A549 (cell line): ENCODE results near the gene SCARF1. TPM values are rescaled to one million over a fixed set of nuclear protein-coding genes. Genes with fewer than 3 reads are reported as not detected.
"Not testable (repeated sequence)": the region's sequence is repeated elsewhere in the genome, so short reads cannot be mapped to it uniquely, and the experiment has no call there.

ENCODE experiments used
- ATAC-seq, 2 experiments: fragments of 200-7000 bp in 1 of 2; fragments of >200 bp in 1 of 2; cut with Nextera tagmentation in 1 of 2; cut with Tn5 transposase in 1 of 2; 3 replicates each; pipeline versions ENCODE4 v1.8.0 to v1.9.1; 2018 to 2020; ENCODE audit warnings: mild to moderate bottlenecking in 1 of 2, moderate library complexity in 1 of 2
- CTCF ChIA-PET: fragments of 300-600 bp; sonication (Branson Sonifier 250); formaldehyde crosslinking; extraction: SDS; loops from one replicate; lab custom pipeline; 2021; ENCODE audit warnings: antibody characterized with exemption, inconsistent platforms; lab: Yijun Ruan, JAX
- POLR2A ChIA-PET: fragments of 350-600 bp; formaldehyde crosslinking; extraction: SDS; loops from one replicate; lab custom pipeline; 2021; ENCODE audit warnings: antibody characterized with exemption, inconsistent platforms; lab: Yijun Ruan, JAX
- DNase-seq, 2 experiments: peaks; one replicate each; pipeline versions ENCODE4 v3.0.0 to v3.0.0-alpha.2; 2011 to 2016; ENCODE audit warnings: low read depth in 1 of 2, low spot score in 1 of 2
- FAIRE-seq: peaks from 2 replicates; lab custom pipeline; 2011; peaks lifted over from hg19 to GRCh38; lab: Jason Lieb, UNC
- H3K27ac ChIP-seq, 2 experiments: fragments of >200 bp; sonication (Bioruptor Twin); formaldehyde crosslinking; 3 replicates each; pipeline ENCODE4 v1.5.1; 2016 to 2017
- H3K4me1 ChIP-seq: fragments of >200 bp; sonication (Bioruptor Twin); formaldehyde crosslinking; 3 replicates; pipeline ENCODE4 v1.6.1; 2016
- H3K4me2 ChIP-seq: fragments of >200 bp; sonication (Bioruptor Twin); formaldehyde crosslinking; 3 replicates; pipeline ENCODE4 v1.6.1; 2016
- H3K4me3 ChIP-seq: fragments of >200 bp; sonication (Bioruptor Twin); formaldehyde crosslinking; 3 replicates; pipeline ENCODE4 v1.5.1; 2016
- H3K9me3 ChIP-seq: fragments of >200 bp; sonication (Bioruptor Twin); formaldehyde crosslinking; 3 replicates; pipeline ENCODE4 v1.6.1; 2016
- BCL3 ChIP-seq: fragments of >200 bp; sonication (Bioruptor Twin); formaldehyde crosslinking; IDR thresholded peaks from 3 replicates; pipeline ENCODE4 v1.6.1; 2016
- BHLHE40 ChIP-seq: IDR thresholded peaks from 2 replicates; pipeline ENCODE4 v1.6.1; 2012; ENCODE audit warnings: low read depth, low read length, inconsistent platforms
- CEBPB ChIP-seq, 2 experiments: fragments of >200 bp in 1 of 2; sonication (Bioruptor Twin) in 1 of 2; formaldehyde crosslinking in 1 of 2; IDR thresholded peaks; 2 replicates each; pipeline ENCODE4 v1.6.1; 2012 to 2016
- CHD4 ChIP-seq: fragments of 200-600 bp; sonication (generic); IDR thresholded peaks from 2 replicates; pipeline ENCODE4 v1.6.1; 2016; ENCODE audit warnings: antibody characterized with exemption, mild to moderate bottlenecking, borderline replicate concordance
- EHMT2 ChIP-seq: fragments of 200-600 bp; sonication (generic); IDR thresholded peaks from 2 replicates; pipeline ENCODE4 v1.6.1; 2016; ENCODE audit warnings: antibody characterized with exemption, low read depth, mild to moderate bottlenecking, moderate library complexity
- FOSB ChIP-seq: fragments of 250-450 bp; sonication (Bioruptor Pico); IDR thresholded peaks from 2 replicates; pipeline ENCODE4 v1.5.0; 2020; ENCODE audit warnings: mild to moderate bottlenecking, moderate library complexity
- FOSL2 ChIP-seq, 2 experiments: fragments of 450-650 bp in 1 of 2; fragments of >200 bp in 1 of 2; sonication (Bioruptor Twin) in 1 of 2; formaldehyde crosslinking; IDR thresholded peaks; 2 replicates each; pipeline versions ENCODE4 v1.5.0 to v1.6.1; 2016 to 2020; ENCODE audit warnings: mild to moderate bottlenecking in 1 of 2, moderate library complexity in 1 of 2
- FOXS1 ChIP-seq: fragments of 250-450 bp; sonication (Bioruptor Pico); IDR thresholded peaks from 2 replicates; pipeline ENCODE4 v1.5.0; 2020; ENCODE audit warnings: mild to moderate bottlenecking, moderate library complexity
- GATA3 ChIP-seq: IDR thresholded peaks from 2 replicates; pipeline ENCODE4 v1.6.1; 2012; ENCODE audit warnings: borderline replicate concordance
- HDAC2 ChIP-seq: fragments of 200-600 bp; sonication (generic); IDR thresholded peaks from 2 replicates; pipeline ENCODE4 v1.6.1; 2016
- HES2 ChIP-seq: fragments of >200 bp; sonication (Bioruptor Twin); formaldehyde crosslinking; IDR thresholded peaks from 2 replicates; pipeline ENCODE4 v1.6.1; 2016
- HOXA7 ChIP-seq: fragments of 250-450 bp; sonication (Bioruptor Pico); IDR thresholded peaks from 2 replicates; pipeline ENCODE4 v1.5.0; 2020; ENCODE audit warnings: mild to moderate bottlenecking, moderate library complexity
- KDM1A ChIP-seq: fragments of 200-600 bp; sonication (generic); IDR thresholded peaks from 2 replicates; pipeline ENCODE4 v1.6.1; 2016; ENCODE audit warnings: low read depth, mild to moderate bottlenecking
- MAFK ChIP-seq: fragments of 450-650 bp; IDR thresholded peaks from 2 replicates; pipeline ENCODE4 v1.6.1; 2014; ENCODE audit not compliant: partially characterized antibody
- MAX ChIP-seq: IDR thresholded peaks from 2 replicates; pipeline ENCODE4 v1.6.1; 2012
- NR3C1 ChIP-seq: fragments of >200 bp; sonication (Bioruptor Twin); formaldehyde crosslinking; IDR thresholded peaks from 3 replicates; pipeline ENCODE4 v1.6.1; 2017
- PBX3 ChIP-seq: IDR thresholded peaks from 2 replicates; pipeline ENCODE4 v1.6.1; 2012
- SMC3 ChIP-seq: fragments of >200 bp; sonication (Bioruptor Twin); formaldehyde crosslinking; IDR thresholded peaks from 3 replicates; pipeline ENCODE4 v1.6.1; 2018; ENCODE audit warnings: inconsistent platforms
- TFCP2L1 ChIP-seq: fragments of 250-450 bp; sonication (Bioruptor Pico); IDR thresholded peaks from 2 replicates; pipeline ENCODE4 v1.5.0; 2021; ENCODE audit warnings: mild to moderate bottlenecking
- ZC3H11A ChIP-seq: fragments of 450-650 bp; IDR thresholded peaks from 2 replicates; pipeline ENCODE4 v1.6.1; 2014; ENCODE audit warnings: antibody characterized with exemption, mild to moderate bottlenecking
- ZFP36 ChIP-seq: fragments of 450-650 bp; IDR thresholded peaks from 2 replicates; pipeline ENCODE4 v1.6.1; 2014; ENCODE audit warnings: borderline replicate concordance; ENCODE audit not compliant: partially characterized antibody
- ZNF302 ChIP-seq: fragments of 250-450 bp; sonication (Bioruptor Pico); IDR thresholded peaks from 2 replicates; pipeline ENCODE4 v1.9.0; 2021; ENCODE audit warnings: inconsistent platforms, mild to moderate bottlenecking, moderate library complexity
- whole genome bisulfite sequencing: methylation state at CpG from one replicate; pipeline ENCODE4 v1.1.6; 2017; ENCODE audit errors: missing lambda C conversion rate; 5-methylcytosine and 5-hydroxymethylcytosine counted together
- polyA plus RNA-seq, 4 experiments: library from polyadenylated mRNA; depleted of rRNA in 3 of 4; stranded (reverse); fragments of >200 nt; fragmentation: RNase III in 1 of 4; extraction: RNeasy Plus Mini Kit Qiagen cat#74134 plus additional on column Dnase treatment in 1 of 4; gene quantifications; 2 replicates in 3 of 4; 3 replicates in 1 of 4; pipeline ENCODE4 v1.2.3, GENCODE V29; 2011 to 2017

SCARF1 gene
- polyA plus RNA-seq, 2 of the 4 experiments (the other 2 are of a cell fraction), result 0.09 to 0.30 TPM

- 92% methylated on average over 14 of the region's 14 CpGs for WGBS
- H3K27ac ChIP-seq, result no peak overlapping the region
- TF ChIP-seq MAX (no peak), SMC3 (no peak), CHD4 (no peak), ZC3H11A (no peak), HOXA7 (CRISPR knock-in tag) (no peak), GATA3 (no peak), TFCP2L1 (CRISPR knock-in tag) (no peak)
- FAIRE-seq (no peak), DNase-seq (no peak), ATAC-seq (no peak)
- no peak overlapping the region for H3K4me2 ChIP-seq
- ChIA-PET POLR2A (no interaction called here), CTCF (interaction anchor here (2.0 to 11.7 kb wide), 3 partner anchors 13 to 80 kb away, joined by 4 to 204 read pairs (median 201); no protein-coding TSS in a partner anchor)
- no peaks in the 10 kb centered on the region for H3K9me3 ChIP-seq
- H3K4me1 ChIP-seq, result peaks cover 22% of the 10 kb centered on the region
- no peak overlapping the region for H3K4me3 ChIP-seq
Measured at GRCh38 chr17:1653735-1654134, 8.2 kb upstream of the SCARF1 start.

GRCh38 chr17:1652794-1653193 lies 7.3 kb upstream of the SCARF1 start:
- CTCF ChIA-PET, result interaction anchor here (1.0 to 11.7 kb wide), 9 partner anchors 9 to 287 kb away, joined by 3 to 204 read pairs (median 6); no protein-coding TSS in a partner anchor
- peak in 1 of 2 experiments; percentile 26; a peak in 1 of 4 replicates for TF ChIP-seq CEBPB (IDR thresholded peaks at IDR 0.05)
- TF ChIP-seq, all 56 proteins: peak for 1; not testable (repeated sequence) for 55

GRCh38 chr17:1651559-1651844 lies 6.0 kb upstream of the SCARF1 start:
- Histone ChIP-seq H3K27ac (no peak overlapping the region), H3K4me2 (no peak overlapping the region), H3K4me3 (no peak overlapping the region), H3K4me1 (peaks cover 24% of the 10 kb centered on the region), H3K9me3 (no peaks in the 10 kb centered on the region)
- no peak for FAIRE-seq
- ChIA-PET POLR2A (interaction anchor here (0.9 kb wide), 1 partner anchor 66 kb away, joined by 3 read pairs; no protein-coding TSS in a partner anchor), CTCF (interaction anchor here (1.0 to 11.7 kb wide), 12 partner anchors 8 to 393 kb away, joined by 3 to 204 read pairs (median 6); no protein-coding TSS in a partner anchor)
- no peak for ATAC-seq
- DNase-seq, result no peak
- TF ChIP-seq CHD4 (no peak), PBX3 (0 out of 2 replicates have a peak, but pooled peaks have one; percentile 38)
- 85% methylated on average over 4 of the region's 4 CpGs for WGBS

More at GRCh38 chr17:1652794-1653193, 7.3 kb upstream of the SCARF1 start:
- ATAC-seq, H3K9me3 ChIP-seq, DNase-seq, H3K27ac ChIP-seq, H3K4me2 ChIP-seq, H3K4me3 ChIP-seq, POLR2A ChIA-PET, FAIRE-seq: not testable (repeated sequence)
- 90% methylated on average over 7 of the region's 7 CpGs for whole genome bisulfite sequencing
- H3K4me1 ChIP-seq, result peaks cover 29% of the 10 kb centered on the region

GRCh38 chr17:1650731-1651558 lies 5.4 kb upstream of the SCARF1 start:
- Histone ChIP-seq H3K9me3 (no peaks in the 10 kb centered on the region), H3K4me3 (no peak overlapping the region), H3K4me1 (peaks cover 23% of the 10 kb centered on the region), H3K4me2 (no peak overlapping the region; the same call in 2 of the 3 replicates), H3K27ac (no peak overlapping the region)
- ATAC-seq (no peak), DNase-seq (no peak), FAIRE-seq (no peak)
- ChIA-PET CTCF (interaction anchor here (0.6 to 11.7 kb wide), 16 partner anchors 7 to 396 kb away, joined by 3 to 204 read pairs (median 7); partner anchors contain the start of genes PRPF8 and SLC43A2), POLR2A (interaction anchor here (0.7 to 3.4 kb wide), 5 partner anchors 18 to 77 kb away, joined by 3 to 22 read pairs (median 12); no protein-coding TSS in a partner anchor)
- TF ChIP-seq MAFK (no peak), EHMT2 (no peak), BHLHE40 (no peak), HES2 (no peak), BCL3 (no peak), TFCP2L1 (CRISPR knock-in tag) (no peak), ZFP36 (no peak), FOXS1 (CRISPR knock-in tag) (no peak), FOSB (CRISPR knock-in tag) (no peak), KDM1A (no peak), NR3C1 (no peak), SMC3 (no peak), FOSL2 (IDR thresholded peaks at IDR 0.05) (no peak), FOSL2 (CRISPR knock-in tag; IDR thresholded peaks at IDR 0.05) (no peak), HDAC2 (no peak), CHD4 (no peak), ZNF302 (CRISPR knock-in tag) (no peak)
- WGBS, result 85% methylated on average over 22 of the region's 22 CpGs
